Measurements from ENCODE around the gene WDPCP. TPM values are rescaled to one million over a fixed set of nuclear protein-coding genes. Genes with fewer than 3 reads are reported as not detected.

The WDPCP gene
- total RNA-seq, 3 donors from 2014 or later (not counting 1 experiment from before 2014, with no cell fraction given), result 22.0 to 23.7 (median 22.9) TPM

GRCh38 chr2:63438181-63438580, 150.1 kb downstream of the WDPCP start:
- no peaks in the 10 kb centered on the region for H3K36me3 ChIP-seq (ENCODE audit: control insufficient read depth, insufficient read depth, low read length)
- Mint-ChIP-seq H3K4me1 (no peaks in the 10 kb centered on the region), H3K9me3 (no peaks in the 10 kb centered on the region), H3K27ac (no peak overlapping the region), H3K36me3 (no peaks in the 10 kb centered on the region), H3K4me3 (no peak overlapping the region), H3K27me3 (ENCODE audit: low read depth in 2 of 2) (no peaks in the 10 kb centered on the region)
- ATAC-seq (no peak), DNase-seq (no peak)
- H3K9me3 ChIP-seq (ENCODE audit: control insufficient read depth, insufficient read depth, low read length), result no peaks in the 10 kb centered on the region
- no peak overlapping the region for H3K27ac ChIP-seq (ENCODE audit: low read length)
- no peaks in the 10 kb centered on the region for H3K4me1 ChIP-seq (ENCODE audit: control insufficient read depth, insufficient read depth, low read length)
- intact Hi-C loops (cut with micrococcal nuclease), result no loop called here
- TF ChIP-seq CTCF (IDR thresholded peaks at IDR 0.05), result no peak
- WGBS (ENCODE audit: insufficient coverage), result no CpG with 5 or more reads among the region's 1 CpG
- H3K27me3 ChIP-seq (ENCODE audit: control insufficient read depth, insufficient read depth, low read length), result no peaks in the 10 kb centered on the region
- H3K4me3 ChIP-seq (ENCODE audit: low read length), result no peak overlapping the region

- H3K9me3 Mint-ChIP-seq, result no peaks in the 10 kb centered on the region
- Histone ChIP-seq H3K27ac (ENCODE audit: low read length) (no peak overlapping the region), H3K4me3 (ENCODE audit: low read length) (no peak overlapping the region), H3K4me1 (ENCODE audit: control insufficient read depth, insufficient read depth, low read length) (no peaks in the 10 kb centered on the region), H3K9me3 (ENCODE audit: control insufficient read depth, insufficient read depth, low read length) (no peaks in the 10 kb centered on the region), H3K36me3 (ENCODE audit: control insufficient read depth, insufficient read depth, low read length) (no peaks in the 10 kb centered on the region), H3K27me3 (ENCODE audit: control insufficient read depth, insufficient read depth, low read length) (no peaks in the 10 kb centered on the region)
- DNase-seq, result no peak
- H3K4me3 Mint-ChIP-seq, result no peak overlapping the region
- no peak for ATAC-seq
- H3K27ac Mint-ChIP-seq, result no peak overlapping the region
- H3K36me3 Mint-ChIP-seq, result no peaks in the 10 kb centered on the region
- intact Hi-C loops (cut with micrococcal nuclease), result no loop called here
- H3K27me3 Mint-ChIP-seq (ENCODE audit: low read depth in 2 of 2), result no peaks in the 10 kb centered on the region
- no peaks in the 10 kb centered on the region for H3K4me1 Mint-ChIP-seq
- no peak for TF ChIP-seq CTCF (IDR thresholded peaks at IDR 0.05)
Observed at GRCh38 chr2:63436488-63436887, 151.8 kb downstream of the WDPCP start.

GRCh38 chr2:63435070-63435469, 153.2 kb downstream of the WDPCP start:
- DNase-seq, result no peak
- intact Hi-C loops (cut with micrococcal nuclease), result no loop called here
- no CpG with 5 or more reads among the region's 1 CpG for WGBS (ENCODE audit: insufficient coverage)
- H3K4me1 ChIP-seq (ENCODE audit: control insufficient read depth, insufficient read depth, low read length), result no peaks in the 10 kb centered on the region
- no peak overlapping the region for H3K4me3 ChIP-seq (ENCODE audit: low read length)
- Mint-ChIP-seq H3K27ac (no peak overlapping the region), H3K36me3 (no peaks in the 10 kb centered on the region), H3K27me3 (ENCODE audit: low read depth in 2 of 2) (no peaks in the 10 kb centered on the region), H3K4me1 (no peaks in the 10 kb centered on the region), H3K4me3 (no peak overlapping the region), H3K9me3 (no peaks in the 10 kb centered on the region)
- H3K36me3 ChIP-seq (ENCODE audit: control insufficient read depth, insufficient read depth, low read length), result no peaks in the 10 kb centered on the region
- H3K27me3 ChIP-seq (ENCODE audit: control insufficient read depth, insufficient read depth, low read length), result no peaks in the 10 kb centered on the region
- no peak for ATAC-seq
- no peaks in the 10 kb centered on the region for H3K9me3 ChIP-seq (ENCODE audit: control insufficient read depth, insufficient read depth, low read length)
- H3K27ac ChIP-seq (ENCODE audit: low read length), result no peak overlapping the region
- no peak for TF ChIP-seq CTCF (IDR thresholded peaks at IDR 0.05)
